ENCODE measurements around the gene AADAC. TPM values are rescaled to one million over a fixed set of nuclear protein-coding genes. Genes with fewer than 3 reads are reported as not detected.

The AADAC gene
- total RNA-seq, 1 donor from 2014 or later = not detected

GRCh38 chr3:151835751-151836525 lies 22.0 kb downstream of the AADAC start:
- Histone ChIP-seq H3K36me3 (ENCODE audit: control insufficient read depth, insufficient read depth, low read length) (no peaks in the 10 kb centered on the region), H3K27me3 (ENCODE audit: control insufficient read depth, insufficient read depth, low read length) (no peaks in the 10 kb centered on the region), H3K4me3 (ENCODE audit: low read depth, low read length) (no peak overlapping the region)
- no peak for TF ChIP-seq CTCF (IDR thresholded peaks at IDR 0.05; ENCODE audit: insufficient read depth, low read length, severe bottlenecking)
- DNase-seq (ENCODE audit: low read depth) = peak; percentile 40
- FAIRE-seq = no peak

- TF ChIP-seq CTCF (IDR thresholded peaks at IDR 0.05; ENCODE audit: insufficient read depth, low read length, severe bottlenecking) = no peak
- DNase-seq (ENCODE audit: low read depth) (peak; percentile 98), FAIRE-seq (no peak)
- Histone ChIP-seq H3K27me3 (ENCODE audit: control insufficient read depth, insufficient read depth, low read length) (no peaks in the 10 kb centered on the region), H3K36me3 (ENCODE audit: control insufficient read depth, insufficient read depth, low read length) (no peaks in the 10 kb centered on the region), H3K4me3 (ENCODE audit: low read depth, low read length) (no peak overlapping the region)
These were observed 23.1 kb downstream of the AADAC start for GRCh38 chr3:151837057-151837456.

GRCh38 chr3:151838574-151839312 lies 24.8 kb downstream of the AADAC start:
- Histone ChIP-seq H3K36me3 (ENCODE audit: control insufficient read depth, insufficient read depth, low read length) (no peaks in the 10 kb centered on the region), H3K4me3 (ENCODE audit: low read depth, low read length) (no peak overlapping the region), H3K27me3 (ENCODE audit: control insufficient read depth, insufficient read depth, low read length) (no peaks in the 10 kb centered on the region)
- TF ChIP-seq CTCF (IDR thresholded peaks at IDR 0.05; ENCODE audit: insufficient read depth, low read length, severe bottlenecking) = peak; percentile 58
- DNase-seq (ENCODE audit: low read depth) (peak; percentile 68), FAIRE-seq (no peak)

- no peaks in the 10 kb centered on the region for H3K36me3 ChIP-seq (ENCODE audit: control insufficient read depth, insufficient read depth, low read length)
- FAIRE-seq (no peak), DNase-seq (ENCODE audit: low read depth) (no peak)
- H3K4me3 ChIP-seq (ENCODE audit: low read depth, low read length) = no peak overlapping the region
- no peaks in the 10 kb centered on the region for H3K27me3 ChIP-seq (ENCODE audit: control insufficient read depth, insufficient read depth, low read length)
- TF ChIP-seq CTCF (IDR thresholded peaks at IDR 0.05; ENCODE audit: insufficient read depth, low read length, severe bottlenecking) = no peak
These were observed 25.4 kb downstream of the AADAC start for GRCh38 chr3:151839313-151839631.

- no peak overlapping the region for H3K4me3 ChIP-seq (ENCODE audit: low read depth, low read length)
- FAIRE-seq (no peak), DNase-seq (ENCODE audit: low read depth) (no peak)
- H3K36me3 ChIP-seq (ENCODE audit: control insufficient read depth, insufficient read depth, low read length) = no peaks in the 10 kb centered on the region
- TF ChIP-seq CTCF (IDR thresholded peaks at IDR 0.05; ENCODE audit: insufficient read depth, low read length, severe bottlenecking) = no peak
- H3K27me3 ChIP-seq (ENCODE audit: control insufficient read depth, insufficient read depth, low read length) = no peaks in the 10 kb centered on the region
These were observed 27.9 kb downstream of the AADAC start for GRCh38 chr3:151841801-151842200.

Measured in bronchial epithelial cell (primary cell).